ENCODE data around the gene CDK6.
"Not testable (repeated sequence)": the region's sequence is repeated elsewhere in the genome, so short reads cannot be mapped to it uniquely, and the experiment has no call there.

CDK6 gene

GRCh38 chr7:92868683-92869293 is 32.4 kb upstream of the CDK6 start:
- DNase-seq (ENCODE audit: extremely low spot score), result no peak
- CTCF ChIA-PET, result interaction anchor here (1.5 kb wide), 1 partner anchor 12 kb away, joined by 3 read pairs; no protein-coding TSS in a partner anchor
- no peak for TF ChIP-seq CTCF (IDR thresholded peaks at IDR 0.05; ENCODE audit: control extremely low read depth, extremely low read depth, low read depth, missing control alignments)
- POLR2A ChIA-PET, result no interaction called here

- DNase-seq (ENCODE audit: extremely low spot score); POLR2A ChIA-PET: not testable (repeated sequence)
- CTCF ChIA-PET, result interaction anchor here (1.2 to 1.5 kb wide), 3 partner anchors 22 to 247 kb away, joined by 3 to 4 read pairs (median 4); no protein-coding TSS in a partner anchor
Observed at GRCh38 chr7:92864169-92864568, 27.8 kb upstream of the CDK6 start.

GRCh38 chr7:92856436-92856835 is 20.1 kb upstream of the CDK6 start:
- POLR2A ChIA-PET, result no interaction called here
- DNase-seq (ENCODE audit: extremely low spot score), result no peak
- TF ChIP-seq CTCF (IDR thresholded peaks at IDR 0.05; ENCODE audit: control extremely low read depth, extremely low read depth, low read depth, missing control alignments), result no peak
- CTCF ChIA-PET, result no interaction called here

- ChIA-PET CTCF (interaction anchor here (0.8 kb wide), 2 partner anchors 20 to 22 kb away, joined by 4 read pairs; no protein-coding TSS in a partner anchor), POLR2A (no interaction called here)
- DNase-seq (ENCODE audit: extremely low spot score), result no peak
- no peak for TF ChIP-seq CTCF (IDR thresholded peaks at IDR 0.05; ENCODE audit: control extremely low read depth, extremely low read depth, low read depth, missing control alignments)
Observed at GRCh38 chr7:92854501-92855238, 18.3 kb upstream of the CDK6 start.

- TF ChIP-seq CTCF (IDR thresholded peaks at IDR 0.05; ENCODE audit: control extremely low read depth, extremely low read depth, low read depth, missing control alignments), result no peak
- ChIA-PET CTCF (interaction anchor here (0.7 kb wide), 1 partner anchor 19 kb away, joined by 3 read pairs; no protein-coding TSS in a partner anchor), POLR2A (no interaction called here)
- DNase-seq (ENCODE audit: extremely low spot score), result no peak
Observed at GRCh38 chr7:92851732-92852131, 15.4 kb upstream of the CDK6 start.

- ChIA-PET POLR2A (no interaction called here), CTCF (interaction anchor here (1.0 kb wide), 1 partner anchor 230 kb away, joined by 3 read pairs; no protein-coding TSS in a partner anchor)
- TF ChIP-seq CTCF (IDR thresholded peaks at IDR 0.05; ENCODE audit: control extremely low read depth, extremely low read depth, low read depth, missing control alignments), result no peak
- no peak for DNase-seq (ENCODE audit: extremely low spot score)
Observed at GRCh38 chr7:92850516-92850915, 14.1 kb upstream of the CDK6 start.

GRCh38 chr7:92849322-92849721 is 12.9 kb upstream of the CDK6 start:
- ChIA-PET POLR2A (no interaction called here), CTCF (interaction anchor here (1.7 kb wide), 1 partner anchor 17 kb away, joined by 6 read pairs; no protein-coding TSS in a partner anchor)
- no peak for DNase-seq (ENCODE audit: extremely low spot score)
- TF ChIP-seq CTCF (IDR thresholded peaks at IDR 0.05; ENCODE audit: control extremely low read depth, extremely low read depth, low read depth, missing control alignments), result no peak

All from GM10248 (cell line).